Colonic mucosa (tissue), 4 donors: ENCODE measurements around the gene MEIS2. TPM values are rescaled to one million over a fixed set of nuclear protein-coding genes. Genes with fewer than 3 reads are reported as not detected.

ENCODE experiments used
- DNase-seq: peaks from one replicate; pipeline ENCODE4 v3.0.0-alpha.2; 2020
- H3K27ac ChIP-seq: fragments of 200-600 bp; one replicate; pipeline ENCODE4 v1.8.0; 2021
- H3K27me3 ChIP-seq: fragments of 200-600 bp; one replicate; pipeline ENCODE4 v1.8.0; 2021
- H3K36me3 ChIP-seq: fragments of 200-600 bp; one replicate; pipeline ENCODE4 v1.8.0; 2021
- H3K4me1 ChIP-seq: fragments of 200-600 bp; one replicate; pipeline ENCODE4 v1.8.0; 2021; ENCODE audit warnings: mild to moderate bottlenecking
- H3K4me3 ChIP-seq: fragments of 200-600 bp; one replicate; pipeline ENCODE4 v1.8.0; 2021
- H3K9ac ChIP-seq, 2 donors: one replicate each; pipeline ENCODE4 v1.7.0; 2013; ENCODE audit warnings: control low read depth in 2 of 2, low read depth in 2 of 2, low read length in 2 of 2
- H3K9me3 ChIP-seq: fragments of 200-600 bp; one replicate; pipeline ENCODE4 v1.8.0; 2021
- intact Hi-C: fragments of 100-400 bp; cut with DNase I; formaldehyde crosslinking; loops from one replicate; pipeline ENCODE4 v1.14.1; 2022
- total RNA-seq, 2 donors: library from RNA; stranded (reverse); fragmentation: NEBNext Ultra II Directional in 1 of 2; extraction: Animal tissue kit (Norgen Biotek cat#: 25700) in 1 of 2; gene quantifications; one replicate each; pipeline ENCODE4 v1.2.1, GENCODE V29; 2021
- TF ChIP-seq, protein P1 (sequence below): fragments of 200-600 bp; IDR thresholded peaks from one replicate; pipeline ENCODE4 v1.8.0; 2022; ENCODE audit warnings: antibody characterized with exemption, mild to moderate bottlenecking
- donor health status: healthy.
- donor health status: DM: no; HTN: no; CAD: no.
- donor health status: DM: no; HTN: no; CAD: no.

Gene MEIS2
- total RNA-seq, 2 donors from 2014 or later: 1.7 to 7.6 TPM

DNA sequence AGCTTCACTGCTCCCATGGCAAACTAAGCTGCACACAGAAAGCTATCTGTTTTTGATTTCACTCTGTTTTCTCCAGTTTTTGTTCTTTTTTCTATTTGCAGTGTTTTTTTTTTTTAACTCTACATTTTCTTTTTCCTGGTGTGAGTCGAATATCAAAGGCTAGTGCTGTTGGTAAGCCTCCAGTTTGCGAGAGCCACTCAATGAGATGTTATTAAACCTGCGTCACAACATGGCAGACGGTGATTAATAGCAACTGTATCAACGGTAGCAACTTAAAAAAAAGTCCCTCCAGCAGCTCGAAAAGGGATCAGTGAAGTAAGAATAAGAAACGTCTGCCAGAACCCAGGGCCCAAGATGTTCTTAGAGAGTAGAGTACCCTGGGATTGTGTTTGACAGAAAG lies 84.1 kb downstream of the MEIS2 start:
- H3K27me3 ChIP-seq: no peaks in the 10 kb centered on the region
- no peak overlapping the region for H3K9ac ChIP-seq
- H3K36me3 ChIP-seq: no peaks in the 10 kb centered on the region
- DNase-seq: no peak
- intact Hi-C loops: no loop called here
- H3K4me1 ChIP-seq: no peaks in the 10 kb centered on the region
- H3K9me3 ChIP-seq: no peaks in the 10 kb centered on the region
- no peak overlapping the region for H3K4me3 ChIP-seq
- no peak overlapping the region for H3K27ac ChIP-seq
- TF ChIP-seq, protein P1, sequence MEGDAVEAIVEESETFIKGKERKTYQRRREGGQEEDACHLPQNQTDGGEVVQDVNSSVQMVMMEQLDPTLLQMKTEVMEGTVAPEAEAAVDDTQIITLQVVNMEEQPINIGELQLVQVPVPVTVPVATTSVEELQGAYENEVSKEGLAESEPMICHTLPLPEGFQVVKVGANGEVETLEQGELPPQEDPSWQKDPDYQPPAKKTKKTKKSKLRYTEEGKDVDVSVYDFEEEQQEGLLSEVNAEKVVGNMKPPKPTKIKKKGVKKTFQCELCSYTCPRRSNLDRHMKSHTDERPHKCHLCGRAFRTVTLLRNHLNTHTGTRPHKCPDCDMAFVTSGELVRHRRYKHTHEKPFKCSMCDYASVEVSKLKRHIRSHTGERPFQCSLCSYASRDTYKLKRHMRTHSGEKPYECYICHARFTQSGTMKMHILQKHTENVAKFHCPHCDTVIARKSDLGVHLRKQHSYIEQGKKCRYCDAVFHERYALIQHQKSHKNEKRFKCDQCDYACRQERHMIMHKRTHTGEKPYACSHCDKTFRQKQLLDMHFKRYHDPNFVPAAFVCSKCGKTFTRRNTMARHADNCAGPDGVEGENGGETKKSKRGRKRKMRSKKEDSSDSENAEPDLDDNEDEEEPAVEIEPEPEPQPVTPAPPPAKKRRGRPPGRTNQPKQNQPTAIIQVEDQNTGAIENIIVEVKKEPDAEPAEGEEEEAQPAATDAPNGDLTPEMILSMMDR: no peak

- H3K4me1 ChIP-seq: no peaks in the 10 kb centered on the region
- no peak overlapping the region for H3K27ac ChIP-seq
- no peak for DNase-seq
- TF ChIP-seq, protein P1: no peak
- H3K27me3 ChIP-seq: no peaks in the 10 kb centered on the region
- intact Hi-C loops: no loop called here
- no peaks in the 10 kb centered on the region for H3K9me3 ChIP-seq
- no peak overlapping the region for H3K9ac ChIP-seq
- H3K4me3 ChIP-seq: no peak overlapping the region
- no peaks in the 10 kb centered on the region for H3K36me3 ChIP-seq
Observed at GRCh38 chr15:37015451-37015850, 84.9 kb downstream of the MEIS2 start.

DNA sequence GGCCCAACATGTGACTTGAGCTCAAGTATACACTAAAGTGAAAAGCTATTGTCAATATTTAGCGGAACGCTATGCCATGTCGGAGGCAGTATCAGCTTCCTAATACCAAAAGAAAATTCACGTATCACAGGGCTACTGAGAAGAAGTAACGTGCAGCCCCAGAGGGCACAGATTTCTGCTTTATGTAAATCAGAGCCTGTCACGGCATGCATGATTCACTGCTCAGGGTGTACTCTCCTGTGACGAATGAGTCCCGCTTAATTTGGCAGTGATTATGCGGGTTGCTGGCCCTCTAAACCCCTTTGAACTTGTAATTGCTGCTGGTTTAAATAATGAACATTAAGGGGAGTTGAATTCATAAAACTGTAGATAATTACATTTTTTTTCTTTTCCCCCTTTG lies 85.3 kb downstream of the MEIS2 start:
- Histone ChIP-seq H3K9me3 (no peaks in the 10 kb centered on the region), H3K27ac (no peak overlapping the region), H3K36me3 (no peaks in the 10 kb centered on the region), H3K27me3 (no peaks in the 10 kb centered on the region), H3K4me1 (no peaks in the 10 kb centered on the region), H3K4me3 (no peak overlapping the region), H3K9ac (no peak overlapping the region)
- intact Hi-C loops: no loop called here
- TF ChIP-seq, protein P1: no peak
- DNase-seq: no peak

- intact Hi-C loops: no loop called here
- H3K27ac ChIP-seq: no peak overlapping the region
- TF ChIP-seq, protein P1: no peak
- H3K36me3 ChIP-seq: no peaks in the 10 kb centered on the region
- H3K4me1 ChIP-seq: no peaks in the 10 kb centered on the region
- no peaks in the 10 kb centered on the region for H3K27me3 ChIP-seq
- no peak for DNase-seq
- H3K9ac ChIP-seq: no peak overlapping the region
- H3K9me3 ChIP-seq: no peaks in the 10 kb centered on the region
- no peak overlapping the region for H3K4me3 ChIP-seq
Observed at GRCh38 chr15:37014566-37014965, 85.8 kb downstream of the MEIS2 start.

- no peak overlapping the region for H3K9ac ChIP-seq
- no peak for DNase-seq
- no peak overlapping the region for H3K4me3 ChIP-seq
- H3K9me3 ChIP-seq: no peaks in the 10 kb centered on the region
- H3K4me1 ChIP-seq: no peaks in the 10 kb centered on the region
- TF ChIP-seq, protein P1: no peak
- H3K27ac ChIP-seq: no peak overlapping the region
- H3K27me3 ChIP-seq: no peaks in the 10 kb centered on the region
- H3K36me3 ChIP-seq: no peaks in the 10 kb centered on the region
- intact Hi-C loops: no loop called here
Observed at GRCh38 chr15:37014137-37014536, 86.2 kb downstream of the MEIS2 start.

- intact Hi-C loops: no loop called here
- Histone ChIP-seq H3K9me3 (no peaks in the 10 kb centered on the region), H3K27me3 (no peaks in the 10 kb centered on the region), H3K4me3 (no peak overlapping the region), H3K4me1 (no peaks in the 10 kb centered on the region), H3K36me3 (no peaks in the 10 kb centered on the region), H3K27ac (no peak overlapping the region), H3K9ac (no peak overlapping the region)
- no peak for DNase-seq
- TF ChIP-seq, protein P1: no peak
Observed at GRCh38 chr15:37010595-37010994, 89.8 kb downstream of the MEIS2 start.
